ENCODE results near the gene ZNF425. TPM values are rescaled to one million over a fixed set of nuclear protein-coding genes. Genes with fewer than 3 reads are reported as not detected.
"Not testable (repeated sequence)": the region's sequence is repeated elsewhere in the genome, so short reads cannot be mapped to it uniquely, and the experiment has no call there.

ZNF425 gene
- total RNA-seq, 1 donor from 2014 or later = 0.44 TPM

DNA sequence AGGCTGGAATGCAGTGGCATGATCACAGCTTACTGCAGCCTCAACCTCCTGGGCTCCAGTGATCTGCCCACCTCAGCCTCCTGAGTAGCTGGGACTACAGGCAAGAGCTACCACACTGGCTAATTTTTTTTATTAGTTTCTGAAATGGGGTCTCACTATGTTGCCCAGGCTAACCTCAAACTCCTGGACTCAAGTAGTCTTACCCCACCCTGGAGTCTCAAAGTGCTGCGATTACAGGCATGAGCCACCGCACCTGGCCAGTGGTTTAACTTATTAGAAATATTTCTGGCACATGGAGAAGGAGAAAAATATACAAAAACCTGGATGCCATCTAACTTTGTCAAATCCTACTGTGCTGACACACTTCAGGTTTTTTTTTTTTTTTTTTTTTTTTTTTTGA, 50.8 kb downstream of the ZNF425 start:
- Mint-ChIP-seq H3K9me3 (no peaks in the 10 kb centered on the region), H3K4me1 (peaks cover 3% of the 10 kb centered on the region), H3K27me3 (no peaks in the 10 kb centered on the region), H3K27ac (no peak overlapping the region), H3K4me3 (no peak overlapping the region), H3K36me3 (ENCODE audit: low read depth) (peaks cover 26% of the 10 kb centered on the region)
- intact Hi-C loops (cut with micrococcal nuclease) = no loop called here
- no peak for DNase-seq

- H3K9me3 Mint-ChIP-seq = no peaks in the 10 kb centered on the region
- peaks cover 29% of the 10 kb centered on the region for H3K36me3 Mint-ChIP-seq (ENCODE audit: low read depth)
- intact Hi-C loops (cut with micrococcal nuclease) = no loop called here
- H3K27me3 Mint-ChIP-seq = no peaks in the 10 kb centered on the region
- no peak overlapping the region for H3K4me3 Mint-ChIP-seq
- no peak overlapping the region for H3K27ac Mint-ChIP-seq
- H3K4me1 Mint-ChIP-seq = peaks cover 3% of the 10 kb centered on the region
- DNase-seq = no peak
Observed at GRCh38 chr7:149074116-149074885, 51.8 kb downstream of the ZNF425 start.

DNA sequence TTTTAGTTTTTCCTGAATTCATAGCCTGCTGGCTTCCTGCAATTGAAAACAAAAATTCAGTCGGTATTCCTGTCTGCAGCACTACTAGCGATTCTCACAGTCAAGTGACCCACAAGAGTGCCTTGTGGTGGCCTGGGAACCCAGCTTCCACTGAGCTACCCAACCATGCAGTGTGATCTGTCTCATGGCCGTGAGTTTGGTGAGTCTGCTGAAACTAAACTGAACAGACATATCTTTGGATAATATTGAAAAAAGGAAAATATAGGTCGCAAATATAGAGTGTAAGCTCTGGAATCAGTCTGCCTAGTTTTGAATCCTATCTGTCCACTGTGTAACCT, 53.7 kb downstream of the ZNF425 start:
- Mint-ChIP-seq H3K27me3 (no peaks in the 10 kb centered on the region), H3K4me1 (peaks cover 3% of the 10 kb centered on the region), H3K9me3 (no peaks in the 10 kb centered on the region), H3K4me3 (no peak overlapping the region), H3K36me3 (ENCODE audit: low read depth) (peaks cover 34% of the 10 kb centered on the region), H3K27ac (no peak overlapping the region)
- intact Hi-C loops (cut with micrococcal nuclease) = no loop called here
- DNase-seq = no peak

DNA sequence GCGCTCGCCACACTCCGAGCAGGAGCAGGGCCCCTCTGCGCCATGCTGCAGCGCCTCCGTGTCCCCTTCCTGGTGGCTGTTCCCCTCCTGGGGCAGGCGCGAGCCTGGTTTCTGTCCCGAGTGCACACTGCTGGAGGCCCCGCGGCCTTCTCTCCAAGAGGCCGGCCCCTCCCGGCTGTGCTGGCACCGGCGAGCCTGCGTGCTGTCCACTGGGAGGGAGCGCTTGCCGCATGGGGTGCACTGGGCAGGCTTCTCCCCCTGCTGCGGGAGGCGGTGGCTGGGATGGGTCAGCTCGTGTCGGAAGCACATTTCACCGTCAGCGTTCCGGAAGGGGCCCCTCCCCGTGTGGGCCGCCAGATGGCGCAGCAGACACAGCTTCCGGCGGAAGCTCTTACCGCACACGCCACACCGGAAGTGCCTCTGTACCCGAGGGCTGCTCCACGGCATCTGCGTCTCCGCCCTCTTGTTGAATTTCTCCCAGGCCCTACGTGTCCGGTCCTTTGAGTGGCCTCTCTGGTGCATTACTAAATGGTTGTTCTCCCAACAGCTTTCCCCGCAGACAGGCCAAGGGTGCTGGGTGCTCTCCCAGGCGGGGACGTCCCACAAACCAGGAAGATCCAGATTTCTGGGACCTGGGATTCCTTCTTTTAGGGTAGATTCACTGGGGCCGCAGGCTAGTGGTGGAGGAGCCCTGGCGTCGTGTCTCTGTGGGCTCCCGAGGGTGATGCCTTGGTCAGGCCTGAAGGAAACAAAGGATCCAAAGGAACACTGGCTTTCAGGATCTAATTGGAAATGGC, 54.3 kb downstream of the ZNF425 start:
- intact Hi-C loops (cut with micrococcal nuclease) = no loop called here
- Mint-ChIP-seq H3K36me3 (ENCODE audit: low read depth) (peaks cover 29% of the 10 kb centered on the region), H3K9me3 (no peaks in the 10 kb centered on the region), H3K27me3 (no peaks in the 10 kb centered on the region), H3K4me1 (peaks cover 3% of the 10 kb centered on the region), H3K27ac (peak overlapping the region; percentile 56), H3K4me3 (peak overlapping the region; percentile 61)
- DNase-seq = peak; percentile 86

- peaks cover 3% of the 10 kb centered on the region for H3K4me1 Mint-ChIP-seq
- no peaks in the 10 kb centered on the region for H3K27me3 Mint-ChIP-seq
- intact Hi-C loops (cut with micrococcal nuclease) = no loop called here
- H3K4me3 Mint-ChIP-seq = no peak overlapping the region
- H3K9me3 Mint-ChIP-seq = no peaks in the 10 kb centered on the region
- H3K27ac Mint-ChIP-seq = no peak overlapping the region
- no peak for DNase-seq
- H3K36me3 Mint-ChIP-seq (ENCODE audit: low read depth) = peaks cover 27% of the 10 kb centered on the region
Observed at GRCh38 chr7:149071182-149071635, 54.9 kb downstream of the ZNF425 start.

GRCh38 chr7:149070372-149071125, 55.6 kb downstream of the ZNF425 start:
- Mint-ChIP-seq H3K4me1 (peaks cover 4% of the 10 kb centered on the region), H3K27ac (no peak overlapping the region), H3K9me3 (no peaks in the 10 kb centered on the region), H3K27me3 (no peaks in the 10 kb centered on the region), H3K4me3 (no peak overlapping the region), H3K36me3 (ENCODE audit: low read depth) (peaks cover 28% of the 10 kb centered on the region)
- intact Hi-C loops (cut with micrococcal nuclease) = no loop called here
- no peak for DNase-seq

DNA sequence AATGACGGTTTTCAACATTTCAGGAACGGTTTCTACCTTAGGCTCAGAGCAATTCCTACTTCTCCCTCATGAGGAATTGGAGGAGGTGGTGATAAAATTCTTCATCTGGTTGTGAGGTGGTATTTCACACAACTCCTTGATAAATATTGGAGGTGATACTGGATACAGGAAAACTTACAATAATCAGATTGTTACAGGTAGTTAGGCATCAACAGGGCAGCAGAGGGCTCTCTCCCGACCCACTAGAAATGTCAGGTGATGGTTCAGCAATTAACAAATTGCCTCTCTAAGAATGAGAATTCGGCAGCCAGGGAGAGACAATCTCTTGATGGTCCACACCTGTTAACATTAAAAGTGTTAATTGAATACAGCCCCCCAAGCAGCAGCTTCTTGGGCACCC, 58.3 kb downstream of the ZNF425 start:
- Mint-ChIP-seq H3K9me3 (no peaks in the 10 kb centered on the region), H3K4me1 (peaks cover 9% of the 10 kb centered on the region), H3K27me3 (no peaks in the 10 kb centered on the region), H3K36me3 (ENCODE audit: low read depth) (peaks cover 21% of the 10 kb centered on the region), H3K27ac (no peak overlapping the region), H3K4me3 (no peak overlapping the region)
- no peak for DNase-seq
- intact Hi-C loops (cut with micrococcal nuclease) = loop anchor here (2.0 to 5.0 kb wide), 2 partner anchors 59 to 81 kb away; partner anchors contain the start of gene ZNF425

DNA sequence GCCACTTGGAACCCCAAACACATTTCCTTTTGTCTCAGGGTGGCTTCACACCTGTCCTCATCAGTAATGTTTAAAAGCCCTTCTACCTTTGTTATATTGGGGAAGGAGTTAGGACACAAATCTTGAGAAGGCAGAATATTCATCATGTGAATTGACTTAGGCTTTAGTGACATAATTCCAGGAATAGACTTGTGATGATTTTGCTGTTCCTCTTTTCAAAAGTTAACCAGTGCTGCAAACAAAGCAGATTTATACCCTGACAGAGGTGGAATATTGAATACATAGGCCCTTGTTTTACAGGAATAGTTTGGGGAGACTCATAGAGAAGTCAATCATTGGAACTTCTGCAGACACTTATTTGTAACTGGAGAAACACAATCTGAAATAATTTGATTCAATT, 62.6 kb downstream of the ZNF425 start:
- peaks cover 9% of the 10 kb centered on the region for H3K4me1 Mint-ChIP-seq
- no peak overlapping the region for H3K4me3 Mint-ChIP-seq
- H3K27ac Mint-ChIP-seq = no peak overlapping the region
- no peaks in the 10 kb centered on the region for H3K9me3 Mint-ChIP-seq
- H3K36me3 Mint-ChIP-seq (ENCODE audit: low read depth) = peaks cover 7% of the 10 kb centered on the region
- no peaks in the 10 kb centered on the region for H3K27me3 Mint-ChIP-seq
- DNase-seq = no peak
- intact Hi-C loops (cut with micrococcal nuclease) = no loop called here

DNA sequence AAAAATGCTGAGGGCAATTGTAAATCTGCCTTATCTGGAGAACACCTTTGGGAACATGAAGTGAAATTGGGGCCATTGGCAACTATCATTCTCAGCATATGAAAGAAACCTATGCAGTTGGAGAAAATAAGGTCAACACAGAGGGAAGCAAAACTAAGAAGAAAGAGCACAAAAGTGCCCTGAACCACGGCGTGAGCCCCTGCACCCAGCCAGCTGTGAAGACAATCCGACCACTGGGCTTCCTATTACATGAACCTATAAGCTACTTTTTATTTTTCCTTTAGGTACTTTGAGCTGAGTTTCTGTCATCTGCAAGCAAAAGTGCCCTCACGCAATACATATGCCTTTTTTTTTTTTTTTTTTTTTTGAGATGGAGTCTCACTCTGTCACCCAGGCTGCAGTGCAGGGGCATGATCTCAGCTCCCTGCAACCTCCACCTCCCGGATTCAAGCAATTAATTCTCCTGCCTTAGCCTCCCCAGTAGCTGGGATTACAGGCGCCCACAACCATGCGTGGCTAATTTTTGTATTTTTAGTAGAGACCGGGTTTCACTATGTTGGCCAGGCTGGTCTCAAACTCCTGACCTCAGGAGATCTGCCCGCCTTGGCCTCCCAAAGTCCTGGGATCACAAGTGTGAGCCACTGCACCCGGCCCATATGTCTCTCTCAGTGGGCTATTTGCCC, 63.8 kb downstream of the ZNF425 start:
- H3K36me3 Mint-ChIP-seq (ENCODE audit: low read depth); H3K4me3 Mint-ChIP-seq; H3K27ac Mint-ChIP-seq; DNase-seq; H3K4me1 Mint-ChIP-seq; intact Hi-C loops (cut with micrococcal nuclease); H3K27me3 Mint-ChIP-seq; H3K9me3 Mint-ChIP-seq: not testable (repeated sequence)

- H3K27ac Mint-ChIP-seq = no peak overlapping the region
- H3K27me3 Mint-ChIP-seq = no peaks in the 10 kb centered on the region
- H3K36me3 Mint-ChIP-seq (ENCODE audit: low read depth) = no peaks in the 10 kb centered on the region
- H3K4me1 Mint-ChIP-seq = peaks cover 5% of the 10 kb centered on the region
- DNase-seq = no peak
- intact Hi-C loops (cut with micrococcal nuclease) = no loop called here
- H3K9me3 Mint-ChIP-seq = no peaks in the 10 kb centered on the region
- no peak overlapping the region for H3K4me3 Mint-ChIP-seq
Observed at GRCh38 chr7:149060156-149060555, 66.0 kb downstream of the ZNF425 start.

GRCh38 chr7:149053885-149054284, 72.2 kb downstream of the ZNF425 start:
- DNase-seq = no peak
- H3K9me3 Mint-ChIP-seq = no peaks in the 10 kb centered on the region
- H3K27ac Mint-ChIP-seq = no peak overlapping the region
- H3K27me3 Mint-ChIP-seq = no peaks in the 10 kb centered on the region
- peaks cover 2% of the 10 kb centered on the region for H3K4me1 Mint-ChIP-seq
- H3K4me3 Mint-ChIP-seq = no peak overlapping the region
- H3K36me3 Mint-ChIP-seq (ENCODE audit: low read depth) = no peaks in the 10 kb centered on the region
- intact Hi-C loops (cut with micrococcal nuclease) = no loop called here

DNA sequence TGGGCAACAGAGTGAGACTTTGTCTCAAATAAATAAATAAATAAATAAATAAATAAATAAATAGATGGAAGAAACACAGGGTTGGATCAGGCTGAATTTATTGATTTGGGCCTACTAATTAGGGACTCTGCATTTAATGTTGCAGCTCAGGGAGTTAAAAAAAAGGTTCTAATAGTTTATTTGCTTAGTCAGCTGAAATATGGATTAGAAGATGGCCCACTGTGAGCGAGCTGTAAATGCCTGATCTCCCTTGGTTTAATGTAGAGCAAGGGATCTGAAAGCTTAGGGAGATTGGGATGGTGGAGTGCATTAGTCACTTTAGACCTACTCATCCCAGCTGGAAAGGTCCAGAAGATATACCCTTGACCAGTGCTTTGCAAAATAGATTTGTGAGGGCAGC, 72.7 kb downstream of the ZNF425 start:
- Mint-ChIP-seq H3K4me3 (no peak overlapping the region), H3K36me3 (ENCODE audit: low read depth) (no peaks in the 10 kb centered on the region), H3K27ac (no peak overlapping the region), H3K27me3 (no peaks in the 10 kb centered on the region), H3K4me1 (peaks cover 2% of the 10 kb centered on the region), H3K9me3 (no peaks in the 10 kb centered on the region)
- intact Hi-C loops (cut with micrococcal nuclease) = no loop called here
- no peak for DNase-seq

Measured in activated CD4-positive, alpha-beta T cell treated with anti-CD3 and anti-CD28 coated beads, Interleukin-2, amount 10 ng/mL, durations not matched to agents 24 days and 14 days (primary cell).